GM13977 (cell line): Measurements from ENCODE around the gene SARDH.
A peak's percentile ranks its signal among the peaks of the same experiment; 100 is the strongest.

Experiments used
- DNase-seq: peaks from one replicate; pipeline ENCODE4 v3.0.0; 2012; ENCODE audit warnings: low spot score
- in situ Hi-C: fragments of 300-500 bp; cut with MboI; formaldehyde crosslinking; loops from one replicate; pipeline ENCODE4 v1.12.0; 2022; ENCODE audit warnings: low sequenced_read_pairs, low pct_unique_long_range_greater_than_20kb, mixed read lengths, inconsistent platforms; ENCODE audit not compliant: unreplicated experiment
- TF ChIP-seq, protein P1 (sequence below): IDR thresholded peaks from 2 replicates; pipeline ENCODE4 v1.5.1; 2012; ENCODE audit warnings: mild to moderate bottlenecking, control low read depth; ENCODE audit not compliant: insufficient read depth; ENCODE audit errors: extremely low read depth, missing control alignments

Gene SARDH

GRCh38 chr9:133737774-133738639 is at the start of gene SARDH:
Gene SARDH (minus strand): TSS chr9:133738352. CDS start chr9:133734173, 4,179 bp downstream.
- TF ChIP-seq, protein P1, sequence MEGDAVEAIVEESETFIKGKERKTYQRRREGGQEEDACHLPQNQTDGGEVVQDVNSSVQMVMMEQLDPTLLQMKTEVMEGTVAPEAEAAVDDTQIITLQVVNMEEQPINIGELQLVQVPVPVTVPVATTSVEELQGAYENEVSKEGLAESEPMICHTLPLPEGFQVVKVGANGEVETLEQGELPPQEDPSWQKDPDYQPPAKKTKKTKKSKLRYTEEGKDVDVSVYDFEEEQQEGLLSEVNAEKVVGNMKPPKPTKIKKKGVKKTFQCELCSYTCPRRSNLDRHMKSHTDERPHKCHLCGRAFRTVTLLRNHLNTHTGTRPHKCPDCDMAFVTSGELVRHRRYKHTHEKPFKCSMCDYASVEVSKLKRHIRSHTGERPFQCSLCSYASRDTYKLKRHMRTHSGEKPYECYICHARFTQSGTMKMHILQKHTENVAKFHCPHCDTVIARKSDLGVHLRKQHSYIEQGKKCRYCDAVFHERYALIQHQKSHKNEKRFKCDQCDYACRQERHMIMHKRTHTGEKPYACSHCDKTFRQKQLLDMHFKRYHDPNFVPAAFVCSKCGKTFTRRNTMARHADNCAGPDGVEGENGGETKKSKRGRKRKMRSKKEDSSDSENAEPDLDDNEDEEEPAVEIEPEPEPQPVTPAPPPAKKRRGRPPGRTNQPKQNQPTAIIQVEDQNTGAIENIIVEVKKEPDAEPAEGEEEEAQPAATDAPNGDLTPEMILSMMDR: no peak
- peak; percentile 83 for DNase-seq
- in situ Hi-C loops: loop anchor here (25.0 kb wide), 1 partner anchor 201 kb away; the partner anchor contains the start of gene ADAMTSL2

DNA sequence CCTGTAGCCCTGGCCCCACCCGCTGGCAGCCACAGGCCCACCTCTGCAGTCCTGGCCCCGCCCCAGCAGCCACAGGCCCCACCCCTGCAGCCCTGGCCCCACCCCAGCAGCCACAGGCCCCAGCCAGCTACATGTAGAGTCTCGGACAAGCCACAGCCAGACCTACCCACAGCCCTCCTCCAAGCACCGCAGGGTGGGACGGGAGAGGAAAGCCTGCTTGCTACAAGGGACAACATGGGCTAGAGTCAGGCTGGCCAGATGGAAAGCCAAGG is 49.5 kb upstream of the SARDH start:
- DNase-seq: peak; percentile 96
- in situ Hi-C loops: loop anchor here (10.0 kb wide), 1 partner anchor 207 kb away; the partner anchor contains the start of gene VAV2
- TF ChIP-seq, protein P1: no peak

DNA sequence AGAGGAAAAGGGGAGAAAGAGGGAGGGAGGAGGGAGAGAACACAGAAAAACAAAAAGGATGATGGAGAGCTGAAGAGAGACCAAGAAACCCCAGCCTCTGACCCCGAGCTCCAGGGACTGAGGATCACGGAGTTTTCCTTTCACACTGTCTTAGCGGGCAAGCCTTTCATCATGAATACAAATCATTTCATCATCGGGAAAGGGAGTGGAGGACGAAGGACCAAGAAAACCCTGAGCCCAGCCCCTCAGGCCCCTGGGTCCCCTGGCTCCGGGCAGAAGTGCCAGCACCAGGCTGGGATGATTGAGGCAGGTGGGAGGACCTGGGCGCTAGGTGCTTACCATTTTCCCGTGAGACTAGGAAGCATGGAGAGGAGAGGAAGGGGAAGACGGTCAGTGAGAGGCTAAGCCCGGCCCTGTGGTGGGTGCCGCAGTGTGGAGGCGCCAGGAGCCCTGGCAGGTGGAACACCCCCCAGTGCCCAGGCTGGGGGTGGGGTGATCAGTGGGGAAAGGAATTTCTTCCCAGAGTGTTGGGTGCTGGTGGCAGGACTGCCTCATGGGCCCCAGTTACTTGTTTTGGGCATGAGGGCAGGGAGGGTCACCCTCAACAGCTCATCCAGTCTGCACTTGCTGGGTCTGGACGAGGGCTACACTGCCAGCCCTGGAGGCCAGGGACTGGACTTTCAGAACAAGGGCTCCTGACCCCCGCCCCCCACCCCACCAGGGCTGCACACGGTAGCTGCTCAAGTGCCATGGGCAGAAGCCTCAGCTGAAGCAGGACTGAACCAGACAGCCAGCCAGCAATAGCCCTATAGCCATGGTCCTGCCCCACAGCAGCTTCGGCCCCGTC is 49.0 kb upstream of the SARDH start:
- DNase-seq: no peak
- in situ Hi-C loops: loop anchor here (10.0 kb wide), 1 partner anchor 208 kb away; the partner anchor contains the start of gene VAV2
- TF ChIP-seq, protein P1: no peak

DNA sequence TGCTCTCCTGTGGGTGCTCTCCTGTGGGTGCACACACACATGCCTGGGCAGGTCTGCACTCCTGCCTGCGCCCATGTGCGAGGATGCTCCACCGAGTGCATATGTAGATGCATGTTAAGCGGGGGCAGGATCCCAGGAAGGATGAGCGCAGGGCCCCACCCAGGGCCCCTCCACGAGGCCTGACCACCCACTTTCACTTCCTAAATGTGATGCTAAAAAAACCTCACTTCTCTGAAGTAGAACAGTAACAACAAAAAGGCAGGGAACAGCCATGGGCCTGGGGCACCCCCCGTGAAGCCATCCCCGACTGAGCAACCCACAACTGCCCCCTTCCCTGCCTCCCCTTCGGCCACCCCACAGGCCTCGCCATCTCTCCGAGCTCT is 48.2 kb upstream of the SARDH start:
- in situ Hi-C loops: loop anchor here (10.0 kb wide), 1 partner anchor 208 kb away; the partner anchor contains the start of gene VAV2
- TF ChIP-seq, protein P1: no peak
- DNase-seq: peak; percentile 78

DNA sequence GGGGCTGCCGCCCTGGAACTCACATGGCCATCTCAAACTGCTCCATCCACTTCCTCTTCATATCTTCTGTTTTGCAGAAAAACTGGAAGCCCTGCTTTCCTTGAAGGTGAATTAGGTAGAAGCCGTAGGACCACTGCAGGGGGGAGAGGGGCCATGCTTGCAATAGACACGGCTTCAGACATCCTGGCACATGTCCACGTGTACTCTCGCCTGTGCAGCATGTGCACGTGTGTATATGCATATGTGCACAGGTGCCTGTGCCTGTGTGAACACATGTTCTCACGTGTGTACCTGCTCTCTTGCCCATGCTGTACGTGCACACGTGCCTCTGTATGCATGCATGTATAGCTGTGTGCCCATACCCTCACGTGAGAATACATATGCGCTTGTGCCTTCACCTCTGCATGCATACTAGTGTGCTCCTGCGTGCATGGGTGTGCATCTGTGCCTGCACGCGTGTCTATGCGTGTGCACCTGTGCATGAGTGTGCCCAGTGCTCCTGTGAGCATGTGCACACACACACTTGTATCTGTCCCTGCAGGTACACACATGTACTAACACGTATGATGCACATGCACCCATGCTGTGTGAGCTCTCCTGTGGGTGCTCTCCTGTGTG is 47.7 kb upstream of the SARDH start:
- TF ChIP-seq, protein P1: no peak
- in situ Hi-C loops: loop anchor here (10.0 kb wide), 1 partner anchor 209 kb away; the partner anchor contains the start of gene VAV2
- DNase-seq: no peak

GRCh38 chr9:133784731-133785561 is 46.8 kb upstream of the SARDH start:
- TF ChIP-seq, protein P1: no peak
- no peak for DNase-seq
- in situ Hi-C loops: loop anchor here (10.0 kb wide), 1 partner anchor 210 kb away; the partner anchor contains the start of gene VAV2
